BJ (cell line): ENCODE results near the gene PALD1. TPM values are rescaled to one million over a fixed set of nuclear protein-coding genes. Genes with fewer than 3 reads are reported as not detected.

Experiments
- CTCF ChIA-PET: fragments of 350-600 bp; formaldehyde crosslinking; extraction: SDS; loops from one replicate; lab custom pipeline; 2021; ENCODE audit warnings: antibody characterized with exemption, inconsistent platforms; lab: Yijun Ruan, JAX
- POLR2A ChIA-PET: fragments of 300-600 bp; sonication (Branson Sonifier 250); formaldehyde crosslinking; extraction: SDS; loops from one replicate; lab custom pipeline; 2021; ENCODE audit warnings: antibody characterized with exemption; lab: Charles Lee
- DNase-seq: peaks from one replicate; pipeline ENCODE4 v3.0.0-alpha.2; 2011; ENCODE audit warnings: low read depth
- H3K27me3 ChIP-seq: 2 replicates; pipeline ENCODE4 v1.6.0; 2011; ENCODE audit warnings: low read length; ENCODE audit not compliant: control insufficient read depth, insufficient read depth
- H3K36me3 ChIP-seq: 2 replicates; pipeline ENCODE4 v1.5.1; 2011; ENCODE audit warnings: low read length; ENCODE audit not compliant: control insufficient read depth, insufficient read depth
- H3K4me3 ChIP-seq: 2 replicates; pipeline ENCODE4 v1.5.1; 2011; ENCODE audit warnings: low read depth, mild to moderate bottlenecking, control low read depth, low read length
- polyA plus RNA-seq: library from polyadenylated mRNA; depleted of rRNA; stranded (reverse); fragments of >200 nt; gene quantifications from 2 replicates; pipeline ENCODE4 v1.2.3, GENCODE V29; 2011
- TF ChIP-seq, protein P1 (sequence below): IDR thresholded peaks from 2 replicates; pipeline ENCODE4 v1.5.1; 2011; ENCODE audit warnings: low read depth, mild to moderate bottlenecking, control low read depth, inconsistent platforms, low read length, moderate library complexity; ENCODE audit not compliant: insufficient read depth

The PALD1 gene
- polyA plus RNA-seq, 1 experiment: 0.10 TPM

- Histone ChIP-seq H3K27me3 (peaks cover 5% of the 10 kb centered on the region; the same call in 1 of the 2 replicates), H3K36me3 (no peaks in the 10 kb centered on the region), H3K4me3 (no peak overlapping the region)
- no peak for DNase-seq
- ChIA-PET POLR2A (no interaction called here), CTCF (interaction anchor here (1.3 kb wide), 2 partner anchors 8 to 10 kb away, joined by 3 to 4 read pairs; no protein-coding TSS in a partner anchor)
- TF ChIP-seq, protein P1, sequence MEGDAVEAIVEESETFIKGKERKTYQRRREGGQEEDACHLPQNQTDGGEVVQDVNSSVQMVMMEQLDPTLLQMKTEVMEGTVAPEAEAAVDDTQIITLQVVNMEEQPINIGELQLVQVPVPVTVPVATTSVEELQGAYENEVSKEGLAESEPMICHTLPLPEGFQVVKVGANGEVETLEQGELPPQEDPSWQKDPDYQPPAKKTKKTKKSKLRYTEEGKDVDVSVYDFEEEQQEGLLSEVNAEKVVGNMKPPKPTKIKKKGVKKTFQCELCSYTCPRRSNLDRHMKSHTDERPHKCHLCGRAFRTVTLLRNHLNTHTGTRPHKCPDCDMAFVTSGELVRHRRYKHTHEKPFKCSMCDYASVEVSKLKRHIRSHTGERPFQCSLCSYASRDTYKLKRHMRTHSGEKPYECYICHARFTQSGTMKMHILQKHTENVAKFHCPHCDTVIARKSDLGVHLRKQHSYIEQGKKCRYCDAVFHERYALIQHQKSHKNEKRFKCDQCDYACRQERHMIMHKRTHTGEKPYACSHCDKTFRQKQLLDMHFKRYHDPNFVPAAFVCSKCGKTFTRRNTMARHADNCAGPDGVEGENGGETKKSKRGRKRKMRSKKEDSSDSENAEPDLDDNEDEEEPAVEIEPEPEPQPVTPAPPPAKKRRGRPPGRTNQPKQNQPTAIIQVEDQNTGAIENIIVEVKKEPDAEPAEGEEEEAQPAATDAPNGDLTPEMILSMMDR: no peak
Observed at GRCh38 chr10:70568781-70569495, 90.4 kb downstream of the PALD1 start.

DNA sequence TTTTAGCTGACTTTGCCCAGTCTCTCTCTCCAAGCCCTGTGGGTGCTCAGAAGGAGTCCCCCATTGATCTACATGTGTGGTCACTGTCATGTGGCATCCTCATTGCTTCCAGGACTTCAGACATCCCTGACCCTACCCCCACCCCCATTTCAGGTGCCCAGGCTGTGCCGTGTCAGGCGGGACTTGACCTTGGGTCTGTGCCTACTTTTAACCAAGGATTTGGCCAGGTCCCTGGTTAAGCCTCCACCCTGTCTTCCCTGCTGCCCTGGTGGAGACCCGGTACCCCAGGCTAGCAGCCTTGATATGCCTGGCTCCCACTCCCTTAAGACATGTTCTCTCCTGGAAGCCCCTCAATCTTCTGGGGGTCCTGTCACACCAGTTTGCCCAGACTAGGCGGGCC lies 92.7 kb downstream of the PALD1 start:
- POLR2A ChIA-PET: no interaction called here
- TF ChIP-seq, protein P1: no peak
- Histone ChIP-seq H3K36me3 (no peaks in the 10 kb centered on the region), H3K27me3 (peaks cover 5% of the 10 kb centered on the region; the same call in 1 of the 2 replicates), H3K4me3 (no peak overlapping the region)
- DNase-seq: no peak
- CTCF ChIA-PET: no interaction called here

DNA sequence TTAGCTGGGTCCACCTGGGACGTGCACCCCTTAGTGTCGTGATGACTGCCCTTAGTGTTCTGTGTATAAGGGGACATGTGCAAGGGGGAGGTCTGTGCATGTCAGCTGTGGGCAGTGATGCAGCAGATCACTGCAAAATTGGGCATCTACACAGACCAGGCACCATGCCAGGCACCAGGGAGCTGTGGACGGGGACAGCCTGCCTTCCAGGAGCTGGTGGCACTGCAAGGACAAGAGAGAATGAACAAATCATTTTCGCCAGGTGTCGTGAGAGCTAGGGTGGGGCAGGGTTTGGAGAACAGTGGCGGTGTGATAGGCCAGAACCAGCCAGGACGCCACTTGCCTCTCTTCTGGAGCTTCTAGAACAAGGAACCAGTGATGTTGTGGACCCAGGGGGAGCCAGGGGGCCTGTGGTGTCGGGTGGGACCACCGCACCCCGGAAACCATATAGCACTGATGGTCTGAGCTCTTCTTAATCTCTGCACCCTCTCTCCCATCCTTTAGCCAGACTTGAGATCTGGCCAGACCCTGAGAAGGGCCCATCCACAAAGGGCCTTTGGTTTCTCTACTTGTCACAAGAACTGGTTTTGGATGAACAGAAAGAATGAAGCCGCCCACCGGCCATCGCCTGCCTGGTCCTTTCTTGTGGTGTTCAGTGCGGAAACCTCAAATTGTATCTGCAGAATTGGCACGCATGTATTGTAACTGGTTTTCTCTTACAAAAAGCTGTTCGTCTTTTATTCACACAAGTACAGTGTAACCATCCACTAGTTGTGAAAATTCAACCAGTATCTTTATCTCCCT lies 93.3 kb downstream of the PALD1 start:
- TF ChIP-seq, protein P1: no peak
- DNase-seq: no peak
- no peaks in the 10 kb centered on the region for H3K36me3 ChIP-seq
- peaks cover 5% of the 10 kb centered on the region; the same call in 1 of the 2 replicates for H3K27me3 ChIP-seq
- H3K4me3 ChIP-seq: no peak overlapping the region
- ChIA-PET POLR2A (no interaction called here), CTCF (no interaction called here)

GRCh38 chr10:70573599-70574506 lies 95.3 kb downstream of the PALD1 start:
- Histone ChIP-seq H3K36me3 (no peaks in the 10 kb centered on the region), H3K27me3 (peaks cover 5% of the 10 kb centered on the region; the same call in 1 of the 2 replicates), H3K4me3 (no peak overlapping the region)
- CTCF ChIA-PET: interaction anchor here (0.7 to 1.0 kb wide), 2 partner anchors 12 to 185 kb away, joined by 3 to 4 read pairs; no protein-coding TSS in a partner anchor
- no peak for DNase-seq
- TF ChIP-seq, protein P1: no peak
- POLR2A ChIA-PET: no interaction called here
